Stimulated activated CD8-positive, alpha-beta memory T cell treated with anti-CD3 and anti-CD28 coated beads, Interleukin-7, amount 100 ng/mL, for 48 hours (primary cell): ENCODE results near the gene NDUFS8.

Experiments
- DNase-seq, 2 donors: peaks; one replicate each; pipeline ENCODE4 v3.0.0-alpha.2; 2020; ENCODE audit warnings: low read depth in 1 of 2; ENCODE audit errors: extremely low read depth in 1 of 2

NDUFS8 gene

DNA sequence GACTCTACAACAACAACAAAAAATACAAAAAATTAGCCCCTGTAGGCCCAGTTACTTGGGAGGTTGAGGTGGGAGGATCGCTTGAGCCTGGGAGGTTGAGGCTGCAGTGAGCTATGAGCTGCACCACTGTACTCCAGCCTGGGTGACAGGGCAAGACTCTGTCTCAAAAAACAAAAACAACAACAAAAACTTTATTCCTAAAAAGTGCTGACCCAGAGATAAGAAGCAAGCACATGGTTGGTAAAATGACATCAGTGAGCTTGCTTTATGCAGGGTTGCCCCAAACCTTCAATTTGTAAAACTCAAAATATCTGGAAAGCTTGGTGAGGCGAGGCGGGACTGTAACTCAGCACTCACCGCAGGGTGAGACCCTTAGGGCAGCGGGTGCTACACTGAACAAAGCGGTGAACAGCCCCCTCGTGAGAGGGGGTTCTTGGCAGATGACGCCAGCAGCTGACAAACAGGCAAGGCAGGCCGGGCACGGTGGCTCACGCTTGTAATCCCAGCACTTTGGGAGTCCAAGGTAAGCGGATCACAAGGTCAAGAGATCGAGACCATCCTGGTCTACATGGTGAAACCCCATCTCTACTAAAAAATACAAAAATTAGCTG lies 4.9 kb downstream of the NDUFS8 start:
- DNase-seq: no peak

DNA sequence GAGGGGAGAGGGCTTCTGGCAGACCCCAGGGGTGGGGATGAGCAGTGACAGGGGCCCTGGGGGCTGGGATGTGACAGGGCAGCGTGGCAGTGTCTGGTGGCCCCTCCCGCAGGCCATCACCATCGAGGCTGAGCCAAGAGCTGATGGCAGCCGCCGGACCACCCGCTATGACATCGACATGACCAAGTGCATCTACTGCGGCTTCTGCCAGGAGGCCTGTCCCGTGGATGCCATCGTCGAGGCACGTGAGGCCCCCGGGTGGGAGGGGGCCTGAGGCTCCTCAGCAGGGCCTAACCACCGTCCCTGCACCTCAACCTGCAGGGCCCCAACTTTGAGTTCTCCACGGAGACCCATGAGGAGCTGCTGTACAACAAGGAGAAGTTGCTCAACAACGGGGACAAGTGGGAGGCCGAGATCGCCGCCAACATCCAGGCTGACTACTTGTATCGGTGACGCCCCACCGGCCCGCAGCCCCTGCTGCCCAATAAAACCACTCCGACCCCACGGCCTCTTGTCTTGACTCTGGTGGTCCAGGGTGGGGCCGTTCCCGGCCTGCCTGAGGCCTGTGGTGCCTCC lies 5.7 kb downstream of the NDUFS8 start:
- DNase-seq: no peak

DNA sequence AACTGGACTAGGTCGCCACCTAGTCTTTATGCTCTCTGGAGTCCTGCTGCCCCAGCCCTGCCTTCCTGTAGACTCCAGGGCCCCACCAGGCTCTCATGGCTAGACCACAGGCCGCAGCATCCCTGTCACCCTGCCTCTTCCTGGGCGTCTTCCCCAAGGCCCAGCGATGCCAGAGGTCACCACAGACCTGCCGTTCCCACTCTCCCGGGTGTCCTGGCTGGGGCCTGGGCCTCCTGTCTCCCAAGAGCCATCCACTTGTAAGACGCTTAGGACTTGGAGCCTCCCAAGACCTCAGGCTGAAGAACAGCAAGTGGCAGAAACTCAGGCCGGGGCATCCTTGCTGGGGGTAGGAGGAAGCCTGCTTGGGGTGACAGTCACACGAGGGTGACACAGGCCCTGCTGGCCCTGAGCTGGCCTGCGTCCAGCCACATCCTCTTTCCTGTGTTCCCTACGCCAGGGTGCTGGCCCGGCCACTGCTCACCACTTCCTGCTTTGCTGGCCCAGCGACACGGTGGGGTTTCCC lies 6.3 kb downstream of the NDUFS8 start:
- DNase-seq: peak in 1 of 2 donors; percentile 26

DNA sequence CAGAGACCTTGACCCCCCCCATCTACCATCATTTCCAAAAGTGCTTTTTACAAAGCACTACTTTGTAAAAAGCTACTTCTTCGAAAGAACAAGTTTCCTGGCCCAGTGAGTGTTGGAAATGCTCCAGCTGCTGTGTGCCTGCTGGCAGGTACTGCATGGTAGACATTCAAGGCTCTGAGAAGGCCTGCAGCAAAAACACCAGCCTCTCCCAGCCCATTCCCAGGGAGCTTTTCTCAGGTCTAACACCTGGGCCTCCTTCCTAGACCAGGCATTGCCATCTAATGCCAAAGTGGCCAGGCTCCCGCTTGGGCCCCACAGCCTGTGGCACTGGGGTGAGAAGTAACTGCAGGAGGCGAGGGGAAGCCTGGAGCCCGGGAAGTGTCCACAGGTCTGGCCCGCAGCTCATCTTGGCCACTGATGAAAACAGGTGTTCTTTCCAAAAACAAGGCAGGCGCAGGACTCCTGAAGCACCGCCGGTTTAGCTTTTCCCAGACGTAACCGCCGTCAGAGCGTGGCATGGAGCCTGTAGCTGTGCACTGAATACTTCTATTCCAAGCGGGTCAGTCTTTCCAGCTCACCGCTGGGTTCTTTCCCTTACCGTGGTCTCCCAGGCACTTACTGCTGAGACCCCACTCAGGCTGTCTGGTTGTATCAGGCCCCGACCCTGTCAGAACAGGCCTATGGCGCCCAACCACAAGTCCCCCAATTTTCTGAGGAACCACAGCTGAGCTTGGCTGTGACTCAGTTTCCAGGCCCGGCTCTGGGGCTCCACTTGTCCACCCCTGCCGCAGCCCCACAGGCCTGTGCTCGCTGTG lies 7.1 kb downstream of the NDUFS8 start:
- no peak for DNase-seq

DNA sequence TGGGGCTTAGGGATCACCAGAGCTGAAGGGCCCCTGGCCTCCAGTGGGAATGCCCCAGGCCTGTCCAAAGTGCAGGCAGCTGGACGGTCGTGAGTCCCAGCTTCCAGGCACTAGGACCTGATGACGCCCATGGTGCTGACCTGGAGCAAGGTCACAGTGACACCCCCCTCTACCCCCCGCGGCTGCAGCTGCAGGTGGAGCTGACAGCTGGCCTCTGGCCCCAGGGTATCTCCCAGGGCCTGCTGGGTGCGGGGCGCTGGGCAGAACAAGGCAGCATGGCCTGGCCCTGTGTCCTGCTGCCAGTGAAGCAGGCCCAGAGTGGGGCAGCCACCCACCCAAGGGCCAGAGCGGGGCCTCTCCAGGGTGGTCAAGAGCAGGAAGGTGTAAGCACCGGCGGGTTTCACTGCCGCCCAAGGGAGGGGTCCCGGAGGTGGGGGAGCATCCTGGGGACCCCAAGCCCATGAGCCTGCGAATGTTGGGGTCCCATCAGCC lies 7.8 kb downstream of the NDUFS8 start:
- no peak for DNase-seq

DNA sequence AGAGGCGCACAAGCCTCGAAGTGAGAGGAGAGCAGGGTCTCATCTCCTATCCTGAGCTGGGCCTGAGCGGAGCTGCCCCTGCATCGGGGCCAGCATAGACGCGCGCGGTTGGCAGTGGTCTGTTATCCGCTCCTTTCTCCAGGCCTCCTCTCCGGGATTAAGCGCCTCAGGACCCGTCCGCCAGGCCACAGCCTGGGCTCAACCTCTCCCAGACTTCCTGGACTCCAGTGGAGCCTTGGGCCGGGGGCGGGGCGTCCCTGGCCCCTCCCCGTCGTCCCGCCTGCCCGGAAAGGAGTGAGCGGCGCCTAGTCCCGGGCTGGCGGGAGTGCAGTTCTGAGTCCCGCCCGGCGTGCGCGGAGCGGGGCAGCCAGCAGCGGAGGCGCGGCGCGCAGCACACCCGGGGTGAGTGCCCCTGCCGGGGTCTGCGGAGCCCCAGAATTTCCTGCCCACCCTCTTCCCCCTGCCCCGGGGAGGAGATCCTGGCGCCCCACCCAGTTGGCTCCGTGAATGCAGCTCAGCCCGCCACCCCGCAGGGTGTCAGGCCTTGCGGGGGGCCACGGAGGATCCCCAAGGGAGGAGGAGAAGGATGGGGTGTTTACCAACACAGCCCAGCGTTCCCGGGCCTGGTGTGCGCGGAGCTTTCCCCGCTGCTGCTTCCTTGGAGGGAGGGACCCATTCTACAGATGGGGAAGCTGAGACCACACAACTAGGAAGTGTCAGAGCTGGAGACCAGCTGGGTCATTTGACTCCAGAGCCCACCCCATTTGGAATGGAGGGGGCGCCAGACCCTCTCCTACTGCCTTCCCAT lies 8.4 kb downstream of the NDUFS8 start, which contains the start of gene TCIRG1:
Gene TCIRG1, plus strand, starts transcription at position 308 of the 808 bp plus-strand sequence. CDS start 2,247 bp downstream, outside the sequence.
- DNase-seq: peak; percentile 42 to 55

GRCh38 chr11:68039526-68040086 lies 9.1 kb downstream of the NDUFS8 start:
- no peak for DNase-seq

DNA sequence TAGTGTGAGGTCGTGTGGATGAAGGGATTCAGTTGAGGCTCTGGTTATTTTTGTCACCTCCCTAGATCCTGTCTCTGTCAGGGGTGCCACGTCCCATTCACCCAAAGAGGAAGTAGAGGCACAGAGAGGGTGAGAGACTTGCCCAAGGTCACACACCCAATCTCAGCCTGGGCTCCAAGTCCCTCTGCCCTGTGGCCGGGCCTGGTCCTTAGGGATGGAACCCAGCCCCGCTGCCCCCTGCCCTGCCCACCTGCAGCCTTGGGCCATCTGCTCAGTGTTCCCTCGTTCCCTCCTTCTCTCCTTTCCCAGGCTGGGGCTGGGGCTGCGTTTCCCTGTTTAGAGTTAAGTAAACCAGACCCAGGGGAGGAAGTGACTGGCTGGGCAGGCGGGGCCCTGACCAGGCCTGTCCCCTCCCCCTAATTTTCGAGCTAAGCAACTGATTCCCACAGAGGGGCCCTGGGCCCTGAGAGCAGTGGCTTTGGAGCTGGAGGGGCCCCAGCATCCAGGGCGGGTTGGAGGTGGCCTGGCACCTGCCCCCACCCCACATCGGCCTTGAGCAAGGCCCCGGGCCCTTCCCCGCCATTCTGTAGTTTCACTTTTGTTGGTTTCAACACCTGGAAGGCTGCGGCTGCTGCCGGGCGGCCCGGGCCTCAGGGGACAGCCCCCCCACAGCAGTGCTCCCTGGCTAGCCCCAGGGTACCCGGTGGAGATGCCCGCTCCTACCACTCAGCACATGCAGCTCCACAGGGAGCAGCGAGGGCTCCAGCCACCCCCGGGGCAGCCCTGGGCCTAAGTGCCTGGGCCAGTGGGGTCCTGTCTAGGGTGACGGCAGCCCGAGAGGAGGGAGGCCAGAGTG lies 9.8 kb downstream of the NDUFS8 start:
- peak in 1 of 2 donors; percentile 29 for DNase-seq

GRCh38 chr11:68040957-68041591 lies 10.6 kb downstream of the NDUFS8 start:
- DNase-seq: no peak

DNA sequence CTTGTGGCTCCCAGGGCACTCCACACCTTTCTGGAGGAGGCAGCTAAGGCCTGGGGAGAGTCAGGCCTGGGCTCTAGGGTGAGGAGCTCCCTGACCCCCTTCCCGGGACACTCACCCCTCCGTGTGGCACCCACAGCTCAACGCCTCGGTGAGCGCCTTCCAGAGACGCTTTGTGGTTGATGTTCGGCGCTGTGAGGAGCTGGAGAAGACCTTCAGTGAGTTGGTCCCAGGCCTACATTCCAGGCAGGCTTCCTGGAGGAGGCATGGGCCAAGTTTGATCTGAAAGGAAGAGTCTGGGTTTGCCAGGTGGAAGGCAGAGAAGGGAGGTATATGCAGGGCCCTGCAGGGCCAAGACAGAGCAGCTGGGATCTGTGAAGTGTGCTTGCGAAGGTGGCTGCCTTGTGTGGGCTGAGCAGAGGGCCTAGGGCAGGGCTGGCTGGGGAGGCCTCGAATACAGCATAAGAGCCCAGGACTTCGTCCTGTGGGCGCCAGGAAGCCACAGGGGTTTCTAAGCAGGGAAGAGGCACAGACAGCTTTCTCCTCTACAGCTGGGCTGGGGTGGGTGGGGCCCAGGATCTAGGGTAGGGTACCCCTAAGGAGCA lies 11.2 kb downstream of the NDUFS8 start:
- no peak for DNase-seq

GRCh38 chr11:68042219-68043028 lies 11.9 kb downstream of the NDUFS8 start:
- DNase-seq: no peak

DNA sequence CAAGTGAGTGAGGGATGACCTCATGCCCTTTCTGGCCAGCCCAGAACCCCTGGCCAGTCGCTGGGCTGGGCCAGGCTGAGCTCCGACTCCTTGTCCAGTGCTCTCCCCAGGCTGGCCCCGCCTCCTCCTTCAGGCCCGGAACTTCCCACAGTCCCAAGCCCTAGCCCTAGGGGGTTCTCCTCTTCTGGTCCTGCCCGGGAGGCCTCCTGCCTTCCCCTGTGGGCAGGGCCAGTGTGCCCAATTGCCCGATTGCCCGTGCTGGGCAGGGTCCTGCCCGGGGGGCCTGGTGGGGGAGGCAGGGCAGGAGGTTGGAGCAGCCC lies 12.5 kb downstream of the NDUFS8 start:
- no peak for DNase-seq

DNA sequence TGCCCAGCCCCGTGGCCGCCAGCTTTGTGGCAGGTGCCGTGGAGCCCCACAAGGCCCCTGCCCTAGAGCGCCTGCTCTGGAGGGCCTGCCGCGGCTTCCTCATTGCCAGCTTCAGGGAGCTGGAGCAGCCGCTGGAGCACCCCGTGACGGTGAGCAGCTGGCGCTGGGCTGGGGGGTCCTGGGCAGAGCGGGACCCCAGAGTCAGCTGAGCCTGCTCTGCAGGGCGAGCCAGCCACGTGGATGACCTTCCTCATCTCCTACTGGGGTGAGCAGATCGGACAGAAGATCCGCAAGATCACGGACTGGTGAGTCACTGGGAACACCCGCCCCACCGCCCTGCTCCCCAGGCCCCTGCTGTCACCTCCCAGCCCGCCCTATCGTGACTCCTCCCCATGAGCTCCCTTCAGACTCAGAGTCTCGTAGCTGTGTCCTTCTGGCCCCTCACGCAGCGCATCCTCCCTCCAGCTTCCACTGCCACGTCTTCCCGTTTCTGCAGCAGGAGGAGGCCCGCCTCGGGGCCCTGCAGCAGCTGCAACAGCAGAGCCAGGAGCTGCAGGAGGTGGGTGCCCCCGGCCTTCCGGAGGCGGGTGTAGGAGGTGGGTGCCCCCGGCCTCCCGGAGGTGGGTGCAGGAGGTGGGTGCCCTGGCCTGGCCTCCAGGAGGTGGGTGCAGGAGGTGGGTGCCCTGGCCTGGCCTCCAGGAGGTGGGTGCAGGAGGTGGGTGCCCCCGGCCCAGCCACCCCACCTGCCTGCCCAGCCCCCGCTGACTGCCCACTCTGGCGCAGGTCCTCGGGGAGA lies 13.1 kb downstream of the NDUFS8 start:
- no peak for DNase-seq

DNA sequence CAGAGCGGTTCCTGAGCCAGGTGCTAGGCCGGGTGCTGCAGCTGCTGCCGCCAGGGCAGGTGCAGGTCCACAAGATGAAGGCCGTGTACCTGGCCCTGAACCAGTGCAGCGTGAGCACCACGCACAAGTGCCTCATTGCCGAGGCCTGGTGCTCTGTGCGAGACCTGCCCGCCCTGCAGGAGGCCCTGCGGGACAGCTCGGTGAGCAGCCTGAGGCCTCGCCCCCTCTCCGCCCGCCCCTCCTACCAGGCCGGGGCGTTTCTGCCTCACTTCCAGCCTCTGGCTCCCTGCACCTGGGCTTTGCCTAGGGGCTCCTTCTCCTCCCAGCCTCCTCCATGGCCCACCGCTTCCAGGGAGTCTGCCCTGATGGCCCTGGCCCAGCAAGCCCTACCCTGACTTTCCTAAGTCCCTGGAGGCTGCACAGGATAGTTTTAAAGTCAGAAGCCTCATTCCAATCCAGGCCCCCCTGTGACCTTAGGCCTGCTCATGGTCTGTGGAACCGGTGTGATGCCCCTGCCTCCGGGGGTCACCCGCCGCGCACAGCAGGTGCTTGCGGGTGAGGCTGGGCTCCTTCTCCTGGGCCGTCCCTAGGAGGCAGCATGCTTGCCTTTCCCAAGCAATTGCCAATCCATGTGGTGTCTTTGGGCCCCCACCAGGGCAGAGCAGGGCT lies 13.8 kb downstream of the NDUFS8 start:
- DNase-seq: no peak

GRCh38 chr11:68044898-68045351 lies 14.4 kb downstream of the NDUFS8 start:
- DNase-seq: no peak

DNA sequence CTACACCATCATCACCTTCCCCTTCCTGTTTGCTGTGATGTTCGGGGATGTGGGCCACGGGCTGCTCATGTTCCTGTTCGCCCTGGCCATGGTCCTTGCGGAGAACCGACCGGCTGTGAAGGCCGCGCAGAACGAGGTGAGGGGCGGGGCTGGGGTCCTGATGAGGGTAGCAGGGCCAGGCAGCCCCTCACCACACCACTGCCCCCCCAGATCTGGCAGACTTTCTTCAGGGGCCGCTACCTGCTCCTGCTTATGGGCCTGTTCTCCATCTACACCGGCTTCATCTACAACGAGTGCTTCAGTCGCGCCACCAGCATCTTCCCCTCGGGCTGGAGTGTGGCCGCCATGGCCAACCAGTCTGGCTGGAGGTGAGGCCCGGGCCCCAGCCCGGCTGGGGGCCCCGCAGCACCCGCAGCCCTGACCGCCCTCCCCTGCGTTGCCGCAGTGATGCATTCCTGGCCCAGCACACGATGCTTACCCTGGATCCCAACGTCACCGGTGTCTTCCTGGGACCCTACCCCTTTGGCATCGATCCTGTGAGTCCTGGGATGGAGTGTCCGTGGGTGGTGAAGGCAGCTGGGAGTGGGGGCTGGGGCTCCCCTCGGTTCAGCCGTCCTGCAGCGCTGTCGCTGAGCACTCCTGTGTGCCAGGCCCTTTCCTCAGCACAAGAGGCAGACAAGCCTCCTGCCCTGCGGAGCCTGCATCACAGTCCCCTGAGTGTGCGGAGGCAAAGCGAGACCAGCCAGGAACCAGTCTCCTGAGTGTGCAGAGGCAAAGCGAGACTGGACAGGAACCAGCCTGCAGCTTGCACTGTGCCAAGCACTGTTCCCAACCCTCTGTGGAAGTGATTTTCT lies 17.2 kb downstream of the NDUFS8 start:
- no peak for DNase-seq
